ENCODE data around the gene ADGRG1.

- no peak for TF ChIP-seq CTCF (IDR thresholded peaks at IDR 0.05)
- TF ChIP-seq POLR2A (IDR thresholded peaks at IDR 0.05): no peak
- TF ChIP-seq POLR2AphosphoS5 (IDR thresholded peaks at IDR 0.05): no peak
- no peak for TF ChIP-seq EP300 (IDR thresholded peaks at IDR 0.05; ENCODE audit: low read depth)
Measured at GRCh38 chr16:57688987-57689761, 60.7 kb downstream of the ADGRG1 start.

All from transverse colon (tissue), 4 donors.